Measurements from ENCODE around the gene COX4I2. TPM values are rescaled to one million over a fixed set of nuclear protein-coding genes. Genes with fewer than 3 reads are reported as not detected.

COX4I2 gene
- total and polyA plus RNA-seq, 2 donors (not counting 1 experiment from before 2014, with no cell fraction given): not detected

- peak; percentile 27 for DNase-seq
- peaks cover 13% of the 10 kb centered on the region for H3K79me2 ChIP-seq (ENCODE audit: control insufficient read depth, insufficient read depth, low read length)
- H4K20me1 ChIP-seq (ENCODE audit: control insufficient read depth, insufficient read depth, low read length, poor library complexity, severe bottlenecking): no peaks in the 10 kb centered on the region
- peak; percentile 51 for ATAC-seq (ENCODE audit: low read depth)
- 84% methylated on average over 6 of the region's 7 CpGs for WGBS (ENCODE audit: insufficient coverage)
- no peak for TF ChIP-seq CTCF (IDR thresholded peaks at IDR 0.05)
- no peak for TF ChIP-seq EZH2 (IDR thresholded peaks at IDR 0.05; ENCODE audit: borderline replicate concordance, insufficient read depth, low read depth, low read length, poor library complexity, severe bottlenecking)
- intact Hi-C loops (cut with micrococcal nuclease): no loop called here
- H3K36me3 ChIP-seq (replicated peaks in 1 of 2; ENCODE audit: control extremely low read depth in 1 of 2, control insufficient read depth in 1 of 2, extremely low read depth in 1 of 2, insufficient read depth in 2 of 2, low read length in 1 of 2): peaks cover 0 to 4% of the 10 kb centered on the region in 2 experiments
- ChIA-PET CTCF (interaction anchor here (1.2 to 9.4 kb wide), 2 partner anchors 54 to 57 kb away, joined by 6 to 455 read pairs; partner anchors contain the start of gene BCL2L1), POLR2A (no interaction called here)
- Mint-ChIP-seq H3K4me3 (no peak overlapping the region), H3K4me1 (peaks cover 35% of the 10 kb centered on the region), H3K27ac (peak overlapping the region; percentile 84), H3K27me3 (no peaks in the 10 kb centered on the region), H3K9me3 (ENCODE audit: insufficient read depth) (no peaks in the 10 kb centered on the region)
- H2AFZ ChIP-seq (ENCODE audit: insufficient read depth, low read depth, low read length, poor library complexity, severe bottlenecking): no peak overlapping the region
- H3K27ac ChIP-seq (ENCODE audit: low read length in 2 of 2): peak overlapping the region in 1 of 2 donors; percentile 15
- peaks cover 12 to 26% of the 10 kb centered on the region in 2 donors for H3K4me1 ChIP-seq (ENCODE audit: control insufficient read depth in 2 of 2, insufficient read depth in 2 of 2, low read length in 2 of 2)
- H3K9me3 ChIP-seq (ENCODE audit: control extremely low read depth in 1 of 3, control insufficient read depth in 2 of 3, insufficient read depth in 1 of 3, low read length in 2 of 3): no peaks in the 10 kb centered on the region
- no peaks in the 10 kb centered on the region for H3K27me3 ChIP-seq (replicated peaks in 1 of 4; ENCODE audit: control extremely low read depth in 1 of 4, control insufficient read depth in 3 of 4, insufficient read depth in 4 of 4, low read length in 3 of 4)
- H3K9ac ChIP-seq (ENCODE audit: low read length): no peak overlapping the region
- no peak overlapping the region for H3K4me2 ChIP-seq (replicated peaks; ENCODE audit: low read depth, low read length, poor library complexity, severe bottlenecking)
- H3K4me3 ChIP-seq (ENCODE audit: control extremely low read depth in 1 of 5, extremely low read depth in 1 of 5, insufficient read depth in 1 of 5, low read depth in 2 of 5, low read length in 4 of 5): no peak overlapping the region
These were observed 28.7 kb downstream of the COX4I2 start for GRCh38 chr20:31666258-31667042.
